Osteocyte (in vitro differentiated cells): ENCODE data around the gene USP7. TPM values are rescaled to one million over a fixed set of nuclear protein-coding genes. Genes with fewer than 3 reads are reported as not detected.

Experiments
- DNase-seq: peaks from one replicate; pipeline ENCODE4 v3.0.0; 2021; ENCODE audit warnings: mixed read lengths; ENCODE audit not compliant: unreplicated experiment; ENCODE audit errors: extremely low spot score
- H3K27ac Mint-ChIP-seq: one replicate; pipeline ENCODE4 v1.8.0; 2021; ENCODE audit warnings: mild to moderate bottlenecking, mixed read lengths; ENCODE audit not compliant: unreplicated experiment
- H3K27me3 Mint-ChIP-seq: one replicate; pipeline ENCODE4 v1.8.0; 2021; ENCODE audit warnings: mixed read lengths; ENCODE audit not compliant: unreplicated experiment
- H3K36me3 Mint-ChIP-seq: one replicate; pipeline ENCODE4 v1.8.0; 2021; ENCODE audit warnings: mixed read lengths; ENCODE audit not compliant: unreplicated experiment
- H3K4me1 Mint-ChIP-seq: one replicate; pipeline ENCODE4 v1.8.0; 2021; ENCODE audit warnings: mixed read lengths; ENCODE audit not compliant: unreplicated experiment
- H3K4me3 Mint-ChIP-seq: one replicate; pipeline ENCODE4 v1.8.0; 2021; ENCODE audit warnings: mild to moderate bottlenecking, moderate library complexity, mixed read lengths; ENCODE audit not compliant: unreplicated experiment
- H3K9me3 Mint-ChIP-seq: one replicate; pipeline ENCODE4 v1.8.0; 2021; ENCODE audit warnings: mixed read lengths; ENCODE audit not compliant: unreplicated experiment
- CTCF ChIP-seq: fragments of 200-600 bp; sonication (generic); IDR thresholded peaks from 2 replicates; pipeline ENCODE4 v1.5.0; 2021; ENCODE audit warnings: antibody characterized with exemption, mild to moderate bottlenecking, moderate library complexity
- total RNA-seq: library from RNA; stranded (reverse); gene quantifications from 2 replicates; pipeline ENCODE4 v1.2.1, GENCODE V29; 2021

Gene USP7
- total RNA-seq, 1 donor from 2014 or later: 88.2 TPM

GRCh38 chr16:8960788-8961109, 3.0 kb downstream of the USP7 start:
- no peak for DNase-seq
- H3K36me3 Mint-ChIP-seq: no peaks in the 10 kb centered on the region
- H3K27ac Mint-ChIP-seq: peak overlapping the region; percentile 32
- peaks cover 59% of the 10 kb centered on the region for H3K4me1 Mint-ChIP-seq
- TF ChIP-seq CTCF: no peak
- no peaks in the 10 kb centered on the region for H3K9me3 Mint-ChIP-seq
- H3K4me3 Mint-ChIP-seq: peak overlapping the region; percentile 48
- no peaks in the 10 kb centered on the region for H3K27me3 Mint-ChIP-seq

GRCh38 chr16:8959921-8960787, 3.6 kb downstream of the USP7 start:
- Mint-ChIP-seq H3K27me3 (no peaks in the 10 kb centered on the region), H3K36me3 (no peaks in the 10 kb centered on the region), H3K4me1 (peaks cover 64% of the 10 kb centered on the region), H3K9me3 (no peaks in the 10 kb centered on the region), H3K27ac (peak overlapping the region; percentile 32), H3K4me3 (peak overlapping the region; percentile 48)
- DNase-seq: no peak
- TF ChIP-seq CTCF: no peak

GRCh38 chr16:8958344-8959167, 5.2 kb downstream of the USP7 start:
- TF ChIP-seq CTCF: no peak
- Mint-ChIP-seq H3K9me3 (no peaks in the 10 kb centered on the region), H3K4me1 (peaks cover 67% of the 10 kb centered on the region), H3K36me3 (no peaks in the 10 kb centered on the region), H3K4me3 (no peak overlapping the region), H3K27ac (peak overlapping the region; percentile 83), H3K27me3 (no peaks in the 10 kb centered on the region)
- no peak for DNase-seq

GRCh38 chr16:8957509-8958157, 6.1 kb downstream of the USP7 start:
- Mint-ChIP-seq H3K27me3 (no peaks in the 10 kb centered on the region), H3K4me3 (no peak overlapping the region), H3K4me1 (peaks cover 72% of the 10 kb centered on the region), H3K9me3 (no peaks in the 10 kb centered on the region), H3K36me3 (no peaks in the 10 kb centered on the region), H3K27ac (peak overlapping the region; percentile 83)
- DNase-seq: no peak
- TF ChIP-seq CTCF: no peak

GRCh38 chr16:8957063-8957397, 6.7 kb downstream of the USP7 start:
- Mint-ChIP-seq H3K27ac (peak overlapping the region; percentile 23), H3K4me1 (peaks cover 71% of the 10 kb centered on the region), H3K36me3 (no peaks in the 10 kb centered on the region), H3K9me3 (no peaks in the 10 kb centered on the region), H3K27me3 (no peaks in the 10 kb centered on the region), H3K4me3 (no peak overlapping the region)
- DNase-seq: no peak
- TF ChIP-seq CTCF: no peak
